H9 (cell line): ENCODE measurements around the gene SYNGR2. TPM values are rescaled to one million over a fixed set of nuclear protein-coding genes. Genes with fewer than 3 reads are reported as not detected.

Experiments used
- DNase-seq: peaks from one replicate; pipeline ENCODE4 v3.0.0-alpha.2; 2017
- H2AFZ ChIP-seq: one replicate; pipeline ENCODE4 v1.6.1; 2013; ENCODE audit warnings: mild to moderate bottlenecking, low read length, control low read depth, moderate library complexity
- H2AK5ac ChIP-seq: 2 replicates; pipeline ENCODE4 v1.6.1; 2013; ENCODE audit warnings: low read length, control low read depth, mixed read lengths; ENCODE audit not compliant: insufficient read length
- H2BK120ac ChIP-seq: one replicate; pipeline ENCODE4 v1.6.1; 2013; ENCODE audit warnings: low read depth, mild to moderate bottlenecking, low read length, control low read depth, inconsistent platforms; ENCODE audit not compliant: poor library complexity, severe bottlenecking
- H2BK12ac ChIP-seq: 2 replicates; pipeline ENCODE4 v1.6.1; 2013; ENCODE audit warnings: low read length, control low read depth, mixed read lengths, low read depth; ENCODE audit not compliant: insufficient read length
- H2BK15ac ChIP-seq: 2 replicates; pipeline ENCODE4 v1.6.1; 2013; ENCODE audit warnings: low read depth, low read length, control low read depth
- H2BK20ac ChIP-seq: one replicate; pipeline ENCODE4 v1.6.1; 2013; ENCODE audit warnings: low read depth, mild to moderate bottlenecking, low read length, control low read depth, inconsistent platforms; ENCODE audit not compliant: poor library complexity, severe bottlenecking
- H2BK5ac ChIP-seq: 2 replicates; pipeline ENCODE4 v1.6.1; 2013; ENCODE audit warnings: low read length, control low read depth, mixed read lengths; ENCODE audit not compliant: insufficient read length
- H3K14ac ChIP-seq: 2 replicates; pipeline ENCODE4 v1.6.1; 2013; ENCODE audit warnings: low read length, control low read depth; ENCODE audit not compliant: insufficient read depth
- H3K18ac ChIP-seq: 2 replicates; pipeline ENCODE4 v1.6.1; 2013; ENCODE audit warnings: low read depth, mild to moderate bottlenecking, mixed read lengths, low read length, control low read depth; ENCODE audit not compliant: insufficient read length
- H3K23ac ChIP-seq: 2 replicates; pipeline ENCODE4 v1.6.1; 2013; ENCODE audit warnings: low read length, control low read depth, mixed read lengths, low read depth; ENCODE audit not compliant: insufficient read length
- H3K23me2 ChIP-seq: 2 replicates; pipeline ENCODE4 v1.6.1; 2013; ENCODE audit warnings: low read depth, mild to moderate bottlenecking, mixed read lengths, low read length, control low read depth; ENCODE audit not compliant: insufficient read length, poor library complexity, severe bottlenecking
- H3K27ac ChIP-seq: 2 replicates; pipeline ENCODE4 v1.5.1; 2013; ENCODE audit warnings: low read length, control low read depth, mixed read lengths, low read depth; ENCODE audit not compliant: insufficient read length
- H3K27me3 ChIP-seq: 2 replicates; pipeline ENCODE4 v1.6.1; 2013; ENCODE audit warnings: low read length, control low read depth, inconsistent platforms; ENCODE audit not compliant: insufficient read depth
- H3K4ac ChIP-seq: 2 replicates; pipeline ENCODE4 v1.6.1; 2013; ENCODE audit warnings: low read depth, mild to moderate bottlenecking, control low read depth, inconsistent platforms, low read length, moderate library complexity
- H3K4me1 ChIP-seq: 2 replicates; pipeline ENCODE4 v1.6.1; 2013; ENCODE audit warnings: low read length, control low read depth, inconsistent platforms; ENCODE audit not compliant: insufficient read depth
- H3K4me2 ChIP-seq: 2 replicates; pipeline ENCODE4 v1.6.1; 2013; ENCODE audit warnings: low read length, control low read depth, mixed read lengths; ENCODE audit not compliant: insufficient read length, insufficient read depth
- H3K56ac ChIP-seq: 2 replicates; pipeline ENCODE4 v1.6.1; 2013; ENCODE audit warnings: low read depth, mild to moderate bottlenecking, mixed read lengths, low read length, control low read depth; ENCODE audit not compliant: insufficient read length
- H3K79me1 ChIP-seq: 2 replicates; pipeline ENCODE4 v1.6.1; 2013; ENCODE audit warnings: low read depth, mild to moderate bottlenecking, moderate library complexity, low read length, control low read depth, inconsistent platforms; ENCODE audit not compliant: insufficient read depth, poor library complexity, severe bottlenecking
- H3K79me2 ChIP-seq: 2 replicates; pipeline ENCODE4 v1.6.1; 2013; ENCODE audit warnings: low read length, control low read depth, inconsistent platforms; ENCODE audit not compliant: insufficient read depth
- H3K9ac ChIP-seq: 2 replicates; pipeline ENCODE4 v1.6.1; 2013; ENCODE audit warnings: low read length, control low read depth, mixed read lengths; ENCODE audit not compliant: insufficient read length; ENCODE audit errors: extremely low read depth
- H3K9me3 ChIP-seq: one replicate; pipeline ENCODE4 v1.6.1; 2013; ENCODE audit warnings: low read depth, low read length, inconsistent platforms; ENCODE audit not compliant: control insufficient read depth
- H3T11ph ChIP-seq: one replicate; pipeline ENCODE4 v1.6.1; 2013; ENCODE audit warnings: mild to moderate bottlenecking, low read length, control low read depth, inconsistent platforms
- H4K20me1 ChIP-seq: one replicate; pipeline ENCODE4 v1.6.1; 2013; ENCODE audit not compliant: control insufficient read depth, insufficient read length, insufficient read depth
- H4K5ac ChIP-seq: 2 replicates; pipeline ENCODE4 v1.6.1; 2013; ENCODE audit warnings: low read depth, mild to moderate bottlenecking, mixed read lengths, low read length, control low read depth; ENCODE audit not compliant: insufficient read length
- H4K8ac ChIP-seq: replicated peaks from 2 replicates; pipeline ENCODE4 v1.6.1; 2013; ENCODE audit warnings: low read length, control low read depth, mixed read lengths, low read depth; ENCODE audit not compliant: insufficient read length
- H4K91ac ChIP-seq: 2 replicates; pipeline ENCODE4 v1.6.1; 2013; ENCODE audit warnings: low read depth, mild to moderate bottlenecking, moderate library complexity, mixed read lengths, low read length, control low read depth; ENCODE audit not compliant: insufficient read length
- H3K27ac Mint-ChIP-seq, 3 experiments: 2 replicates in 2 of 3; 3 replicates in 1 of 3; pipeline ENCODE4 v1.8.0; 2020 to 2021; ENCODE audit warnings: mixed read lengths in 3 of 3, mild to moderate bottlenecking in 1 of 3, moderate library complexity in 1 of 3
- H3K27me3 Mint-ChIP-seq: 2 replicates; pipeline ENCODE4 v1.8.0; 2021; ENCODE audit warnings: low read depth, mild to moderate bottlenecking, moderate library complexity, mixed read lengths
- H3K36me3 Mint-ChIP-seq, 3 experiments: 2 replicates in 2 of 3; 3 replicates in 1 of 3; pipeline ENCODE4 v1.8.0; 2020 to 2021; ENCODE audit warnings: low read depth in 3 of 3, mixed read lengths in 3 of 3; ENCODE audit not compliant: insufficient read depth in 1 of 3
- H3K4me1 Mint-ChIP-seq, 2 experiments: 2 replicates each; pipeline ENCODE4 v1.8.0; 2020; ENCODE audit warnings: mixed read lengths in 2 of 2
- H3K4me3 Mint-ChIP-seq, 2 experiments: 2 replicates in 1 of 2; 3 replicates in 1 of 2; pipeline ENCODE4 v1.8.0; 2020 to 2021; ENCODE audit warnings: mild to moderate bottlenecking in 2 of 2, mixed read lengths in 2 of 2, moderate library complexity in 1 of 2
- H3K9me3 Mint-ChIP-seq, 2 experiments: 2 replicates in 1 of 2; 3 replicates in 1 of 2; pipeline ENCODE4 v1.8.0; 2020; ENCODE audit warnings: mild to moderate bottlenecking in 2 of 2, mixed read lengths in 2 of 2, moderate library complexity in 1 of 2
- WGBS: extraction: QIAGEN DNeasy Blood & Tissue Kit; methylation state at CpG from one replicate; pipeline ENCODE4 v1.1.7; 2013; ENCODE audit warnings: missing lambda C conversion rate, low lambda C conversion rate, mixed read lengths; ENCODE audit not compliant: insufficient read length; ENCODE audit errors: extremely low coverage; 5-methylcytosine and 5-hydroxymethylcytosine counted together
- total RNA-seq: library from RNA; stranded (reverse); gene quantifications from 2 replicates; pipeline ENCODE4 v1.2.1, GENCODE V29; 2021
- TF ChIP-seq, protein P1 (sequence below): fragments of 200-600 bp; sonication (generic); conservative IDR thresholded peaks from 3 replicates; pipeline ENCODE4 v1.8.0; 2021; ENCODE audit warnings: antibody characterized with exemption, mild to moderate bottlenecking

The SYNGR2 gene
- total RNA-seq, 1 experiment from 2014 or later, result 41.0 TPM

DNA sequence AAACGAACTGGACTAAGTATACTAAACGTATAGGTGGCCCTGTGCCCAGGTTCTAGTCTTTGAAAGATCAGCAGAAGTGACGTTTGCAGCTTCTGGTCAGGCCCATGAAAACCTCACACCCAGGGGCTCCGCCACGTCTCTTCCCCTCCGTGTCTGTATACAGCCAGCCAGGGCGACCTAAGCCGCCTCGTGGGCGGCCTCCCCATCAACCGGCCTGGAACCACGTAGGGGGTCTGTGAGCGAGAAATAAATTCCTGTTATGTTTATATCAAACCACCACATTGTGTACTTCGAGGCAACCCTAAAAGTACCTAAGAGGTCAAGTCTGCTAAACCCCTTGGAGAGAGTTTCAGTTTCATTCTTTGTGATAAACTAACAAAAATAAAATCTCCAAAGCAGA is 11.7 kb downstream of the SYNGR2 start:
- no peak overlapping the region for H4K5ac ChIP-seq
- H3K56ac ChIP-seq, result no peak overlapping the region
- Mint-ChIP-seq H3K27ac (no peak overlapping the region), H3K4me3 (no peak overlapping the region), H3K9me3 (no peaks in the 10 kb centered on the region; a peak in 1 of 5 replicates), H3K36me3 (peaks cover 60 to 84% (median 84%) of the 10 kb centered on the region in 3 experiments), H3K4me1 (peaks cover 21 to 32% of the 10 kb centered on the region in 2 experiments), H3K27me3 (no peaks in the 10 kb centered on the region; the same call in 1 of the 2 replicates)
- no peaks in the 10 kb centered on the region for H3K27me3 ChIP-seq
- H3K4me2 ChIP-seq, result no peak overlapping the region
- peaks cover 2% of the 10 kb centered on the region for H3K79me1 ChIP-seq
- WGBS, result no CpG with 5 or more reads among the region's 14 CpGs
- no peak for DNase-seq
- no peak overlapping the region for H2BK120ac ChIP-seq
- no peak overlapping the region for H3T11ph ChIP-seq
- TF ChIP-seq, protein P1, sequence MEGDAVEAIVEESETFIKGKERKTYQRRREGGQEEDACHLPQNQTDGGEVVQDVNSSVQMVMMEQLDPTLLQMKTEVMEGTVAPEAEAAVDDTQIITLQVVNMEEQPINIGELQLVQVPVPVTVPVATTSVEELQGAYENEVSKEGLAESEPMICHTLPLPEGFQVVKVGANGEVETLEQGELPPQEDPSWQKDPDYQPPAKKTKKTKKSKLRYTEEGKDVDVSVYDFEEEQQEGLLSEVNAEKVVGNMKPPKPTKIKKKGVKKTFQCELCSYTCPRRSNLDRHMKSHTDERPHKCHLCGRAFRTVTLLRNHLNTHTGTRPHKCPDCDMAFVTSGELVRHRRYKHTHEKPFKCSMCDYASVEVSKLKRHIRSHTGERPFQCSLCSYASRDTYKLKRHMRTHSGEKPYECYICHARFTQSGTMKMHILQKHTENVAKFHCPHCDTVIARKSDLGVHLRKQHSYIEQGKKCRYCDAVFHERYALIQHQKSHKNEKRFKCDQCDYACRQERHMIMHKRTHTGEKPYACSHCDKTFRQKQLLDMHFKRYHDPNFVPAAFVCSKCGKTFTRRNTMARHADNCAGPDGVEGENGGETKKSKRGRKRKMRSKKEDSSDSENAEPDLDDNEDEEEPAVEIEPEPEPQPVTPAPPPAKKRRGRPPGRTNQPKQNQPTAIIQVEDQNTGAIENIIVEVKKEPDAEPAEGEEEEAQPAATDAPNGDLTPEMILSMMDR, result no peak
- H4K91ac ChIP-seq, result no peak overlapping the region
- no peaks in the 10 kb centered on the region for H4K20me1 ChIP-seq
- H3K27ac ChIP-seq, result no peak overlapping the region
- no peak overlapping the region for H3K9ac ChIP-seq
- no peak overlapping the region for H2AK5ac ChIP-seq
- H3K9me3 ChIP-seq, result no peaks in the 10 kb centered on the region
- H4K8ac ChIP-seq, result no peak overlapping the region
- no peak overlapping the region for H2BK12ac ChIP-seq
- H3K79me2 ChIP-seq, result peaks cover 4% of the 10 kb centered on the region; the same call in 1 of the 2 replicates
- no peak overlapping the region for H2BK20ac ChIP-seq
- no peak overlapping the region for H2BK5ac ChIP-seq
- no peak overlapping the region for H2AFZ ChIP-seq
- H3K23me2 ChIP-seq, result no peaks in the 10 kb centered on the region
- H3K23ac ChIP-seq, result no peak overlapping the region
- no peak overlapping the region for H3K4ac ChIP-seq
- H2BK15ac ChIP-seq, result no peak overlapping the region
- no peak overlapping the region for H3K18ac ChIP-seq
- H3K4me1 ChIP-seq, result no peaks in the 10 kb centered on the region
- no peak overlapping the region for H3K14ac ChIP-seq
